Uterus (tissue), 4 donors: Measurements from ENCODE around the gene CAND1. TPM values are rescaled to one million over a fixed set of nuclear protein-coding genes. Genes with fewer than 3 reads are reported as not detected.

ENCODE experiments used
- DNase-seq, 2 donors: peaks; one replicate each; pipeline ENCODE4 v3.0.0-alpha.2; 2019 to 2020
- H3K27ac ChIP-seq, 2 donors: fragments of 200-600 bp; sonication (generic); 1 replicate in 1 of 2; 2 replicates in 1 of 2; pipeline ENCODE4 v1.5.1; 2016 to 2018
- H3K27me3 ChIP-seq, 2 donors: fragments of 200-600 bp; sonication (generic); one replicate each; pipeline ENCODE4 v1.5.1; 2018 to 2019; ENCODE audit warnings: control low read depth in 1 of 2
- H3K36me3 ChIP-seq, 2 donors: fragments of 200-600 bp; sonication (generic); one replicate each; pipeline ENCODE4 v1.5.1; 2019; ENCODE audit warnings: control low read depth in 1 of 2
- H3K4me1 ChIP-seq, 2 donors: fragments of 200-600 bp; sonication (generic); one replicate each; pipeline ENCODE4 v1.5.1; 2018 to 2019; ENCODE audit warnings: control low read depth in 1 of 2
- H3K4me3 ChIP-seq, 2 donors: fragments of 200-600 bp; sonication (generic); 1 replicate in 1 of 2; 2 replicates in 1 of 2; pipeline ENCODE4 v1.5.1; 2018 to 2019; ENCODE audit warnings: mild to moderate bottlenecking in 1 of 2
- H3K9me3 ChIP-seq, 2 donors: fragments of 200-600 bp; sonication (generic); one replicate each; pipeline ENCODE4 v1.5.1; 2019; ENCODE audit warnings: control low read depth in 1 of 2
- CTCF ChIP-seq, 4 experiments: fragments of 200-600 bp in 2 of 4; fragments of 450-650 bp in 2 of 4; sonication (generic) in 2 of 4; IDR thresholded peaks; one replicate each; pipeline ENCODE4 v1.5.1; 2016 to 2019; ENCODE audit warnings: antibody characterized with exemption in 4 of 4, mild to moderate bottlenecking in 2 of 4, moderate library complexity in 1 of 4
- POLR2A ChIP-seq, 2 donors: fragments of 450-650 bp; IDR thresholded peaks; one replicate each; pipeline ENCODE4 v1.6.1; 2016; ENCODE audit warnings: antibody characterized with exemption in 2 of 2, mild to moderate bottlenecking in 1 of 2, moderate library complexity in 1 of 2
- intact Hi-C: fragments of 100-400 bp; cut with DNase I; formaldehyde crosslinking; loops from one replicate; pipeline ENCODE4 v1.15.1; 2023; ENCODE audit warnings: low total_unique reads
- total RNA-seq, 4 donors: library from RNA; depleted of rRNA in 3 of 4; stranded (reverse); fragments of >200 nt in 3 of 4; gene quantifications; one replicate each; pipeline versions ENCODE4 v1.1.0 to v1.2.4, GENCODE V29; 2014 to 2023
- donor health status: DM: yes; HTN: yes; CAD: no.

CAND1 gene
- total RNA-seq, 4 donors from 2014 or later, result 30.2 to 257 (median 92.8) TPM

- Histone ChIP-seq H3K9me3 (no peaks in the 10 kb centered on the region), H3K27ac (no peak overlapping the region), H3K36me3 (no peaks in the 10 kb centered on the region), H3K4me1 (peaks cover 0 to 11% of the 10 kb centered on the region in 2 donors), H3K4me3 (no peak overlapping the region), H3K27me3 (no peaks in the 10 kb centered on the region)
- TF ChIP-seq POLR2A (IDR thresholded peaks at IDR 0.05), result no peak
- no peak for TF ChIP-seq CTCF (IDR thresholded peaks at IDR 0.05)
- no peak for DNase-seq
- intact Hi-C loops, result no loop called here
Measured at GRCh38 chr12:67276421-67276820, 7.3 kb downstream of the CAND1 start.

- intact Hi-C loops, result no loop called here
- Histone ChIP-seq H3K36me3 (no peaks in the 10 kb centered on the region), H3K27me3 (no peaks in the 10 kb centered on the region), H3K4me1 (peaks cover 0 to 7% of the 10 kb centered on the region in 2 donors), H3K27ac (no peak overlapping the region), H3K4me3 (no peak overlapping the region), H3K9me3 (no peaks in the 10 kb centered on the region)
- TF ChIP-seq POLR2A (IDR thresholded peaks at IDR 0.05), result no peak
- no peak for TF ChIP-seq CTCF (IDR thresholded peaks at IDR 0.05)
- no peak for DNase-seq
Measured at GRCh38 chr12:67279637-67280036, 10.5 kb downstream of the CAND1 start.

GRCh38 chr12:67280088-67280487, 10.9 kb downstream of the CAND1 start:
- DNase-seq, result no peak
- H3K36me3 ChIP-seq, result no peaks in the 10 kb centered on the region
- no peak for TF ChIP-seq POLR2A (IDR thresholded peaks at IDR 0.05)
- TF ChIP-seq CTCF (IDR thresholded peaks at IDR 0.05), result no peak
- H3K9me3 ChIP-seq, result no peaks in the 10 kb centered on the region
- H3K27ac ChIP-seq, result no peak overlapping the region
- no peak overlapping the region for H3K4me3 ChIP-seq
- H3K4me1 ChIP-seq, result peaks cover 0 to 7% of the 10 kb centered on the region in 2 donors
- intact Hi-C loops, result no loop called here
- H3K27me3 ChIP-seq, result no peaks in the 10 kb centered on the region

GRCh38 chr12:67280572-67280971, 11.4 kb downstream of the CAND1 start:
- Histone ChIP-seq H3K36me3 (no peaks in the 10 kb centered on the region), H3K27me3 (no peaks in the 10 kb centered on the region), H3K4me3 (no peak overlapping the region), H3K4me1 (peaks cover 0 to 7% of the 10 kb centered on the region in 2 donors), H3K9me3 (no peaks in the 10 kb centered on the region), H3K27ac (no peak overlapping the region)
- DNase-seq, result no peak
- intact Hi-C loops, result no loop called here
- no peak for TF ChIP-seq CTCF (IDR thresholded peaks at IDR 0.05)
- no peak for TF ChIP-seq POLR2A (IDR thresholded peaks at IDR 0.05)

- Histone ChIP-seq H3K27ac (no peak overlapping the region), H3K36me3 (no peaks in the 10 kb centered on the region), H3K9me3 (no peaks in the 10 kb centered on the region), H3K4me3 (no peak overlapping the region), H3K4me1 (peaks cover 0 to 7% of the 10 kb centered on the region in 2 donors), H3K27me3 (no peaks in the 10 kb centered on the region)
- TF ChIP-seq POLR2A (IDR thresholded peaks at IDR 0.05), result no peak
- TF ChIP-seq CTCF (IDR thresholded peaks at IDR 0.05), result no peak
- intact Hi-C loops, result no loop called here
- DNase-seq, result no peak
Measured at GRCh38 chr12:67284561-67284960, 15.4 kb downstream of the CAND1 start.
